GM23338 (cell line): ENCODE results near the gene FGFRL1. TPM values are rescaled to one million over a fixed set of nuclear protein-coding genes. Genes with fewer than 3 reads are reported as not detected.

Experiments
- ATAC-seq: fragments of 200-7000 bp; cut with Tn5 transposase; 3 replicates; pipeline ENCODE4 v1.9.1; 2020
- DNase-seq: peaks from one replicate; pipeline ENCODE4 v3.0.0-alpha.2; 2015; ENCODE audit warnings: low spot score
- H2AFZ ChIP-seq: fragments of 200-600 bp; sonication (generic); 2 replicates; pipeline ENCODE4 v1.8.0; 2016; ENCODE audit warnings: antibody characterized with exemption, mild to moderate bottlenecking, moderate library complexity
- H3F3A ChIP-seq: fragments of 200-600 bp; sonication (generic); replicated peaks from 2 replicates; pipeline ENCODE4 v1.8.0; 2017; ENCODE audit warnings: antibody characterized with exemption, mixed run types, low read depth
- H3K27ac ChIP-seq: fragments of 200-600 bp; sonication (generic); 2 replicates; pipeline ENCODE4 v1.6.1; 2016; ENCODE audit warnings: low read depth
- H3K27me3 ChIP-seq: fragments of 200-600 bp; sonication (generic); 2 replicates; pipeline ENCODE4 v1.8.0; 2016; ENCODE audit warnings: mild to moderate bottlenecking, mixed run types, moderate library complexity; ENCODE audit not compliant: insufficient read depth
- H3K36me3 ChIP-seq: fragments of 200-600 bp; sonication (generic); 2 replicates; pipeline ENCODE4 v1.8.0; 2016; ENCODE audit warnings: mild to moderate bottlenecking; ENCODE audit not compliant: insufficient read depth
- H3K4me1 ChIP-seq: fragments of 200-600 bp; sonication (generic); 2 replicates; pipeline ENCODE4 v1.8.0; 2016; ENCODE audit warnings: mild to moderate bottlenecking, moderate library complexity; ENCODE audit not compliant: insufficient read depth
- H3K4me2 ChIP-seq: fragments of 200-600 bp; sonication (generic); 2 replicates; pipeline ENCODE4 v1.7.1; 2017; ENCODE audit warnings: mixed run types
- H3K4me3 ChIP-seq: fragments of 200-600 bp; sonication (generic); 2 replicates; pipeline ENCODE4 v1.6.1; 2016; ENCODE audit warnings: mixed run types
- H3K79me2 ChIP-seq: fragments of 200-600 bp; sonication (generic); replicated peaks from 2 replicates; pipeline ENCODE4 v1.8.0; 2017; ENCODE audit warnings: mild to moderate bottlenecking; ENCODE audit not compliant: insufficient read depth
- H3K9me2 ChIP-seq: fragments of 200-600 bp; sonication (generic); 2 replicates; pipeline ENCODE4 v1.8.0; 2017; ENCODE audit not compliant: insufficient read depth
- H4K20me1 ChIP-seq: fragments of 200-600 bp; sonication (generic); replicated peaks from 2 replicates; pipeline ENCODE4 v1.8.0; 2017; ENCODE audit warnings: mild to moderate bottlenecking; ENCODE audit not compliant: insufficient read depth
- H3K27ac Mint-ChIP-seq: 2 replicates; pipeline ENCODE4 v1.8.0; 2020; ENCODE audit warnings: inconsistent platforms, mild to moderate bottlenecking, moderate library complexity, mixed read lengths
- H3K27me3 Mint-ChIP-seq: 3 replicates; pipeline ENCODE4 v1.8.0; 2022; ENCODE audit warnings: low read depth, mild to moderate bottlenecking, moderate library complexity, mixed read lengths, inconsistent platforms; ENCODE audit not compliant: insufficient read depth, poor library complexity
- H3K36me3 Mint-ChIP-seq: 3 replicates; pipeline ENCODE4 v1.8.0; 2021; ENCODE audit warnings: low read depth, mild to moderate bottlenecking, inconsistent platforms, moderate library complexity, mixed read lengths
- H3K4me1 Mint-ChIP-seq: 3 replicates; pipeline ENCODE4 v1.8.0; 2020; ENCODE audit warnings: mild to moderate bottlenecking, inconsistent platforms, mixed read lengths
- H3K4me3 Mint-ChIP-seq: 3 replicates; pipeline ENCODE4 v1.8.0; 2021; ENCODE audit warnings: moderate library complexity, mild to moderate bottlenecking, inconsistent platforms, mixed read lengths
- H3K9me3 Mint-ChIP-seq: 3 replicates; pipeline ENCODE4 v1.8.0; 2020; ENCODE audit warnings: moderate library complexity, mild to moderate bottlenecking, inconsistent platforms, mixed read lengths
- CREB1 ChIP-seq: fragments of 250-450 bp; sonication (Bioruptor Pico); IDR thresholded peaks from 2 replicates; pipeline ENCODE4 v1.5.0; 2020; ENCODE audit warnings: low read depth, mild to moderate bottlenecking, moderate library complexity
- CTCF ChIP-seq, 2 experiments: fragments of 200-600 bp in 1 of 2; sonication (generic) in 1 of 2; conservative IDR thresholded peaks; 2 replicates each; pipeline versions ENCODE4 v1.5.1 to v1.6.1; 2016 to 2017; ENCODE audit warnings: antibody characterized with exemption in 2 of 2, low read depth in 2 of 2, mild to moderate bottlenecking in 2 of 2, moderate library complexity in 1 of 2
- ETS1 ChIP-seq: IDR thresholded peaks from 2 replicates; pipeline ENCODE4 v1.6.1; 2016; ENCODE audit warnings: antibody characterized with exemption
- EZH2 ChIP-seq: fragments of 200-600 bp; sonication (generic); IDR thresholded peaks from one replicate; pipeline ENCODE4 v1.8.0; 2017; ENCODE audit warnings: antibody characterized with exemption, mild to moderate bottlenecking, low read depth; ENCODE audit not compliant: unreplicated experiment
- EZH2phosphoT487 ChIP-seq: fragments of 200-600 bp; sonication (generic); IDR thresholded peaks from one replicate; pipeline ENCODE4 v1.8.1; 2018; ENCODE audit warnings: antibody characterized with exemption; ENCODE audit not compliant: unreplicated experiment
- JUNB ChIP-seq: IDR thresholded peaks from one replicate; pipeline ENCODE4 v1.6.1; 2016; ENCODE audit warnings: antibody characterized with exemption; ENCODE audit not compliant: unreplicated experiment
- NANOG ChIP-seq: IDR thresholded peaks from 2 replicates; pipeline ENCODE4 v1.6.1; 2016; ENCODE audit warnings: antibody characterized with exemption, borderline replicate concordance
- POLR2AphosphoS5 ChIP-seq: IDR thresholded peaks from 2 replicates; pipeline ENCODE4 v1.6.1; 2016; ENCODE audit warnings: antibody characterized with exemption, low read depth
- REST ChIP-seq: IDR thresholded peaks from one replicate; pipeline ENCODE4 v1.6.1; 2018; ENCODE audit warnings: antibody characterized with exemption; ENCODE audit not compliant: unreplicated experiment
- STAT1 ChIP-seq: IDR thresholded peaks from one replicate; pipeline ENCODE4 v1.6.1; 2016; ENCODE audit warnings: antibody characterized with exemption; ENCODE audit not compliant: unreplicated experiment
- ZNF114 ChIP-seq: fragments of 250-450 bp; sonication (Bioruptor Pico); IDR thresholded peaks from 2 replicates; pipeline ENCODE4 v1.5.0; 2020; ENCODE audit warnings: mild to moderate bottlenecking, moderate library complexity
- ZNF331 ChIP-seq: fragments of 250-450 bp; sonication (Bioruptor Pico); IDR thresholded peaks from 2 replicates; pipeline ENCODE4 v1.5.0; 2020; ENCODE audit warnings: low read depth, mild to moderate bottlenecking, moderate library complexity
- ZNF462 ChIP-seq: fragments of 250-450 bp; sonication (Bioruptor Pico); IDR thresholded peaks from 2 replicates; pipeline ENCODE4 v1.5.0; 2020; ENCODE audit warnings: mild to moderate bottlenecking, moderate library complexity
- polyA plus RNA-seq: library from polyadenylated mRNA; unstranded; fragments of >200 nt; fragmentation: Nextera tagmentation; extraction: Ambion mirVana; gene quantifications from 2 replicates; pipeline ENCODE4 v1.2.1, GENCODE V29; 2016
- total RNA-seq: library from RNA; depleted of rRNA; stranded (reverse); fragments of >200 nt; shearing (Covaris generic); gene quantifications from 2 replicates; pipeline ENCODE4 v1.2.3, GENCODE V29; 2014

FGFRL1 gene
- total and polyA plus RNA-seq, 2 experiments from 2014 or later: 7.0 to 35.8 TPM

- Histone ChIP-seq H3K9me2 (no peaks in the 10 kb centered on the region), H2AFZ (no peak overlapping the region), H3K36me3 (no peaks in the 10 kb centered on the region), H3K79me2 (0 out of 2 replicates have a peak, but pooled peaks cover 3% of the 10 kb centered on the region), H3K27me3 (peaks cover 41% of the 10 kb centered on the region), H3K27ac (no peak overlapping the region), H3F3A (0 out of 2 replicates have a peak, but pooled peaks cover 5% of the 10 kb centered on the region), H3K4me1 (peaks cover 5% of the 10 kb centered on the region; the same call in 1 of the 2 replicates), H3K4me3 (no peak overlapping the region), H3K4me2 (no peak overlapping the region), H4K20me1 (peaks cover 6% of the 10 kb centered on the region; the same call in 1 of the 2 replicates)
- ATAC-seq: no peak
- Mint-ChIP-seq H3K27me3 (peaks cover 38% of the 10 kb centered on the region), H3K4me3 (no peak overlapping the region), H3K9me3 (peaks cover 7% of the 10 kb centered on the region; the same call in 2 of the 3 replicates), H3K36me3 (no peaks in the 10 kb centered on the region; the same call in 2 of the 3 replicates), H3K4me1 (peaks cover 8% of the 10 kb centered on the region; the same call in 2 of the 3 replicates), H3K27ac (no peak overlapping the region)
- no peak for TF ChIP-seq ZNF114 (CRISPR knock-in tag)
- no peak for TF ChIP-seq ZNF331
- no peak for TF ChIP-seq EZH2
- TF ChIP-seq JUNB: no peak
- TF ChIP-seq CREB1: no peak
- TF ChIP-seq NANOG: no peak
- TF ChIP-seq REST: no peak
- no peak for TF ChIP-seq EZH2phosphoT487
- TF ChIP-seq ZNF462 (CRISPR knock-in tag): no peak
- TF ChIP-seq CTCF (conservative IDR thresholded peaks at IDR 0.05; ENCODE audit: low read depth in 2 of 2): no peak
- TF ChIP-seq ETS1: no peak
- TF ChIP-seq STAT1: no peak
- TF ChIP-seq POLR2AphosphoS5: no peak
- DNase-seq: no peak
Measured at GRCh38 chr4:1011666-1012033, 224 bp downstream of the FGFRL1 start.
